GM19324 (cell line): Measurements from ENCODE around the gene DPEP2.
"Not testable (repeated sequence)": the region's sequence is repeated elsewhere in the genome, so short reads cannot be mapped to it uniquely, and the experiment has no call there.

Experiments used
- ATAC-seq: cut with Tn5 transposase; IDR thresholded peaks from one replicate; pipeline ENCODE4 v1.9.1; 2021; ENCODE audit warnings: mild to moderate bottlenecking, moderate library complexity; ENCODE audit not compliant: unreplicated experiment, low FRiP score

DPEP2 gene

GRCh38 chr16:67940446-67941089, 58.7 kb downstream of the DPEP2 start:
- ATAC-seq, result no peak

- no peak for ATAC-seq
These were observed 59.5 kb downstream of the DPEP2 start for GRCh38 chr16:67939507-67940445.

- ATAC-seq, result not testable (repeated sequence)
These were observed 61.6 kb downstream of the DPEP2 start for GRCh38 chr16:67937713-67938112.
